MM.1S (cell line): ENCODE results near the gene CD47.

Experiments
- DNase-seq: peaks from one replicate; pipeline ENCODE4 v3.0.0-alpha.2; 2015
- H2AFZ ChIP-seq: fragments of 300-600 bp; sonication (generic); 2 replicates; pipeline ENCODE4 v1.6.0; 2016; ENCODE audit warnings: antibody characterized with exemption, low read length
- H3F3A ChIP-seq: fragments of 300-600 bp; sonication (generic); 2 replicates; pipeline ENCODE4 v1.6.1; 2016; ENCODE audit warnings: mild to moderate bottlenecking, antibody characterized with exemption, low read length, moderate library complexity, mixed read lengths; ENCODE audit not compliant: insufficient read depth
- H3K27ac ChIP-seq: fragments of 300-600 bp; sonication (generic); 2 replicates; pipeline ENCODE4 v1.5.1; 2016; ENCODE audit warnings: mild to moderate bottlenecking, low read length
- H3K27me3 ChIP-seq: fragments of 300-600 bp; sonication (generic); replicated peaks from 2 replicates; pipeline ENCODE4 v1.6.0; 2016; ENCODE audit warnings: low read length; ENCODE audit not compliant: insufficient read depth
- H3K36me3 ChIP-seq: fragments of 300-600 bp; sonication (generic); replicated peaks from 2 replicates; pipeline ENCODE4 v1.6.1; 2016; ENCODE audit warnings: mild to moderate bottlenecking, low read length, mixed read lengths; ENCODE audit not compliant: insufficient read depth
- H3K4me1 ChIP-seq: fragments of 300-600 bp; sonication (generic); 2 replicates; pipeline ENCODE4 v1.6.1; 2016; ENCODE audit warnings: low read length, mixed read lengths
- H3K4me2 ChIP-seq: fragments of 300-600 bp; sonication (generic); 2 replicates; pipeline ENCODE4 v1.6.0; 2016; ENCODE audit warnings: low read depth, low read length
- H3K4me3 ChIP-seq: fragments of 300-600 bp; sonication (generic); 2 replicates; pipeline ENCODE4 v1.5.1; 2016; ENCODE audit warnings: low read length, mixed read lengths
- H3K79me2 ChIP-seq: fragments of 300-600 bp; sonication (generic); 2 replicates; pipeline ENCODE4 v1.6.1; 2016; ENCODE audit warnings: mixed run types, low read length, mixed read lengths
- H3K9ac ChIP-seq: fragments of 300-600 bp; sonication (generic); 2 replicates; pipeline ENCODE4 v1.6.1; 2016; ENCODE audit warnings: low read length, mixed read lengths
- H3K9me2 ChIP-seq: fragments of 300-600 bp; sonication (generic); replicated peaks from 2 replicates; pipeline ENCODE4 v1.6.1; 2016; ENCODE audit warnings: mild to moderate bottlenecking, low read length, mixed read lengths; ENCODE audit not compliant: insufficient read depth
- H3K9me3 ChIP-seq: fragments of 300-600 bp; sonication (generic); replicated peaks from 2 replicates; pipeline ENCODE4 v1.6.1; 2016; ENCODE audit warnings: mild to moderate bottlenecking, low read length, mixed read lengths; ENCODE audit not compliant: insufficient read depth
- H4K20me1 ChIP-seq: fragments of 300-600 bp; sonication (generic); 2 replicates; pipeline ENCODE4 v1.6.1; 2016; ENCODE audit warnings: mild to moderate bottlenecking, low read length, moderate library complexity, mixed read lengths; ENCODE audit not compliant: insufficient read depth
- EZH2 ChIP-seq: fragments of 300-600 bp; sonication (generic); optimal IDR thresholded peaks from 2 replicates; pipeline ENCODE3; 2017; ENCODE audit warnings: low read depth, mild to moderate bottlenecking, antibody characterized with exemption, low read length, mixed read lengths
- EZH2phosphoT487 ChIP-seq: fragments of 300-600 bp; sonication (generic); IDR thresholded peaks from 2 replicates; pipeline ENCODE4 v1.6.1; 2018; ENCODE audit warnings: antibody characterized with exemption, low read length
- TF ChIP-seq, protein P1 (sequence below): fragments of 300-600 bp; sonication (generic); IDR thresholded peaks from 2 replicates; pipeline ENCODE4 v1.5.1; 2016; ENCODE audit warnings: antibody characterized with exemption, low read length, mixed read lengths

Gene CD47

DNA sequence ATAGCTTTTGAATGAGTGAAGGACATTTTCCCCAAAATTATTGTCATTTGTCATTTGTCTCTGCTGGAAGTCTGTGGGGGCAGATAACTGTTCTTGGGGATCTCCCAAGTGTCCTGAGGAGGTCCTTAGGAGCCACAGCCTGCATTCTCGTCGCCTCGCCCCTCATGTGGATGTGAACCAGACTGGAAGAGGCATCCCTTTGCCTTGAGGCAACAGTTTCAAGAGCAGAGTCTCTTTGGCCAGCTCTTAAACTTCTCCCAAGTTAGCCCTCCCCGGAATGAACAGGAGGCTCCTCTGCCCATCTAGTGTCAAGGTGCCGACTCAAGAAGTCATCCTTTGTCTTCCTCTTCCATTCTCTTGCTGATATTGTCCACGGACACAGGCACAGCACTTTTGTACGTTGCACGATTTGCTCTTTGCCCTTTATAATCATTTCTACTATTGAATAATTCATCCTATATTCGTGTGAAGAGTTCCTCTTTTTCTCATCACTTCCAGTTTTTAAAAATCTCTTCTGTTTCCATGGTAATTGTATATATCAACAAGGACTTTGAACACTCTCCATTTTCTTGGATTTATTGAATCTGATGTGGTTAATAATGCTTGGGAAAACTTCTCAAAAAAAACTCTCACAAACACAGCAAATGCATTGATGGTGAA lies 40.8 kb upstream of the CD47 start:
- peaks cover 20% of the 10 kb centered on the region for H3K4me1 ChIP-seq
- TF ChIP-seq EZH2phosphoT487, result no peak
- TF ChIP-seq EZH2, result no peak
- TF ChIP-seq, protein P1, sequence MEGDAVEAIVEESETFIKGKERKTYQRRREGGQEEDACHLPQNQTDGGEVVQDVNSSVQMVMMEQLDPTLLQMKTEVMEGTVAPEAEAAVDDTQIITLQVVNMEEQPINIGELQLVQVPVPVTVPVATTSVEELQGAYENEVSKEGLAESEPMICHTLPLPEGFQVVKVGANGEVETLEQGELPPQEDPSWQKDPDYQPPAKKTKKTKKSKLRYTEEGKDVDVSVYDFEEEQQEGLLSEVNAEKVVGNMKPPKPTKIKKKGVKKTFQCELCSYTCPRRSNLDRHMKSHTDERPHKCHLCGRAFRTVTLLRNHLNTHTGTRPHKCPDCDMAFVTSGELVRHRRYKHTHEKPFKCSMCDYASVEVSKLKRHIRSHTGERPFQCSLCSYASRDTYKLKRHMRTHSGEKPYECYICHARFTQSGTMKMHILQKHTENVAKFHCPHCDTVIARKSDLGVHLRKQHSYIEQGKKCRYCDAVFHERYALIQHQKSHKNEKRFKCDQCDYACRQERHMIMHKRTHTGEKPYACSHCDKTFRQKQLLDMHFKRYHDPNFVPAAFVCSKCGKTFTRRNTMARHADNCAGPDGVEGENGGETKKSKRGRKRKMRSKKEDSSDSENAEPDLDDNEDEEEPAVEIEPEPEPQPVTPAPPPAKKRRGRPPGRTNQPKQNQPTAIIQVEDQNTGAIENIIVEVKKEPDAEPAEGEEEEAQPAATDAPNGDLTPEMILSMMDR, result no peak
- H3K36me3 ChIP-seq, result no peaks in the 10 kb centered on the region
- H3K4me2 ChIP-seq, result no peak overlapping the region
- no peaks in the 10 kb centered on the region for H3K27me3 ChIP-seq
- H3K27ac ChIP-seq, result no peak overlapping the region
- DNase-seq, result no peak
- no peaks in the 10 kb centered on the region for H3K9me3 ChIP-seq
- no peak overlapping the region for H2AFZ ChIP-seq
- H3K4me3 ChIP-seq, result no peak overlapping the region
- no peaks in the 10 kb centered on the region for H3F3A ChIP-seq
- H3K9me2 ChIP-seq, result no peaks in the 10 kb centered on the region
- H4K20me1 ChIP-seq, result no peaks in the 10 kb centered on the region
- no peaks in the 10 kb centered on the region for H3K79me2 ChIP-seq
- no peak overlapping the region for H3K9ac ChIP-seq

DNA sequence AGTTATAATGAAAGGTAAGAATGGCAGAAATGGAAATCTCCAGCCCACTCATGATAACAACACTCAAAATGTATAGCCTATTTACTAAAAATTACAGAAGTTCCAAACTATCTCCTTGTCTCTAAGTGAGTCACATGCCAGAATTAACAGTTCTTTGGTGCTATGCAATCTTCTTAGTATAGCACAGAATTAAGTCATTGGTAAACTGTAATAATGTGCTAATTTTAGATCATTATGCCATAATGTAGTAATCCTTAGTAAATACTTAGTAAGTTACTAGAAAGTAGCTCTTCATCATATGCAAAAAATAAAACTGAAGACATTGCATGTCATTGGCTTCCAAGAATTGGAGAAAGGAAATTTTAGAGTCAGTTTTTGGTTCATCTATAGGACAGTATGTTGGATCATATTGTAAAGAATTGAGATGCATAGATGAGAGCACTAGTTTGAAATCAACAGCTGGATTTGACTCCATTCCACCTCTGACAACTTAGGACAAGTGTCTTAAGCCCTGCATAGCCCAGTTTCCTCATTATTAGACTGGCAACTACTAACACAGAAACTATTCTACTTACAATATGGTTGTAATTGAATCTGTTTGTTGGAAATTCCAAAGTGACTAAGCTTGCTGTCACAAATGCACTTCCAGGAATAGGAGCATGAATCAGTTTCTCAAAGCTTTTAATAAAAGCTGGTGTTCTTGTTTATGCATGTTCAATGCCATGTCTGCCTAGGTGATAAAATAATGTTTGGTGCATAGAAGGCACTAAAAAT lies 40.1 kb upstream of the CD47 start:
- no peak overlapping the region for H3K9ac ChIP-seq
- H3K27me3 ChIP-seq, result no peaks in the 10 kb centered on the region
- no peaks in the 10 kb centered on the region for H3K9me3 ChIP-seq
- H3K9me2 ChIP-seq, result no peaks in the 10 kb centered on the region
- H3F3A ChIP-seq, result peaks cover 5% of the 10 kb centered on the region
- no peak overlapping the region for H2AFZ ChIP-seq
- no peaks in the 10 kb centered on the region for H3K79me2 ChIP-seq
- DNase-seq, result no peak
- H3K36me3 ChIP-seq, result no peaks in the 10 kb centered on the region
- H3K27ac ChIP-seq, result no peak overlapping the region
- H3K4me2 ChIP-seq, result no peak overlapping the region
- no peak overlapping the region for H3K4me3 ChIP-seq
- H4K20me1 ChIP-seq, result no peaks in the 10 kb centered on the region
- H3K4me1 ChIP-seq, result peaks cover 26% of the 10 kb centered on the region
- TF ChIP-seq EZH2, result no peak
- TF ChIP-seq EZH2phosphoT487, result no peak
- TF ChIP-seq, protein P1, result no peak

DNA sequence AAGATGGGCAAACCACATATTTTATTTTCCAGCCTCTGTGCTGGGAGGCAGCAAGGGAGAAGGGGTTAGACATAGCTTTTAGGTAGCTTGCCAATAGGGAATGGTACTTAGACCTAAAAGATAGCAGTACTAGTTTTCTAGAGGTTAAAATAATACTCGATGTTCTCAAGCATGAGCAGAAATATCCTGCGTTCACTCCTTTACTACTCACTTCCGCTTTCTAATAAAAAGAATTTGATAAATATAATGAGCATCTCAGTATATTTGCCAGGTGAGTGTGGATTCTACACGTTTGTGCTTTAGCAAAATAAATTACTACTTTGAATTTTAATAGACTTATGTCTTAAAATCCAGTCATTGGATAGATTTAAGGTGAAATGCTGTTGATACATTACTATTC lies 39.4 kb upstream of the CD47 start:
- no peak overlapping the region for H3K4me2 ChIP-seq
- H3K79me2 ChIP-seq, result no peaks in the 10 kb centered on the region
- no peaks in the 10 kb centered on the region for H3K9me2 ChIP-seq
- no peak overlapping the region for H3K27ac ChIP-seq
- TF ChIP-seq EZH2 (no peak), EZH2phosphoT487 (no peak)
- TF ChIP-seq, protein P1, result no peak
- no peak for DNase-seq
- H3K36me3 ChIP-seq, result no peaks in the 10 kb centered on the region
- no peaks in the 10 kb centered on the region for H3K9me3 ChIP-seq
- H3K4me3 ChIP-seq, result no peak overlapping the region
- no peak overlapping the region for H3K9ac ChIP-seq
- no peaks in the 10 kb centered on the region for H3K27me3 ChIP-seq
- H2AFZ ChIP-seq, result no peak overlapping the region
- peaks cover 30% of the 10 kb centered on the region for H3K4me1 ChIP-seq
- peaks cover 12% of the 10 kb centered on the region for H3F3A ChIP-seq
- no peaks in the 10 kb centered on the region for H4K20me1 ChIP-seq
